GOT3 (cell line): ENCODE data around the gene ERN2.

Experiments
- DNase-seq: peaks from one replicate; lab custom pipeline; 2025; ENCODE audit warnings: mixed read lengths; lab: John Stamatoyannopoulos, UW

The ERN2 gene

DNA sequence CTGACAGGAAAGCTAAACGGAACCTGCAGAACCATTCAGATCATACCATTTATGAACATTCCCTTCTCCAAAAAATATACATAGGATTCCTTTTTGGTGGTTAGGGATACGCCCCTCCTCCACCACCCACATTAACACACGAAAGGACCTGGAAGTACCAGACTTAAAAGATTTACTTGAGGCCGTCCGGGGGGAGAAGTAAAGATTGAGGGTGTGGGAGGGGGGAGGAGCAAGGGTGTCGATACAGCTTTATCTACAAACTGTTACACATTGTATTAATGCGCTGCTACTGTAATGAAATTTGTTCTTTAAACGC is 72.4 kb downstream of the ERN2 start:
- no peak for DNase-seq
